Stimulated activated naive CD8-positive, alpha-beta T cell treated with anti-CD3 and anti-CD28 coated beads, Interleukin-15, Interleukin-2, amounts not matched to agents 100 U/mL and 50 U/mL, for 24 hours (primary cell): ENCODE results near the gene MORN1.
A peak's percentile ranks its signal among the peaks of the same experiment; 100 is the strongest.
"Not testable (repeated sequence)": the region's sequence is repeated elsewhere in the genome, so short reads cannot be mapped to it uniquely, and the experiment has no call there.

Experiments
- ATAC-seq: fragments of 150-1000 bp; cut with Tn5 transposase; one replicate; pipeline ENCODE4 v1.10.0; 2021
- DNase-seq: peaks from one replicate; pipeline ENCODE4 v3.0.0; 2021

Gene MORN1

GRCh38 chr1:2391041-2391930, at the start of gene MORN1, which contains the start of gene RER1:
Gene MORN1, minus strand, starts transcription at chr1:2391554. Its CDS starts 21 bp downstream, at chr1:2391533.
Gene RER1, plus strand, starts transcription at chr1:2391841. Its CDS starts 3,950 bp downstream, at chr1:2395791.
- DNase-seq (peak; percentile 99), ATAC-seq (peak; percentile 98)

GRCh38 chr1:2440346-2440745, 49.0 kb upstream of the MORN1 start:
- ATAC-seq = not testable (repeated sequence)

GRCh38 chr1:2439369-2439768, 48.0 kb upstream of the MORN1 start:
- DNase-seq = no peak
- no peak for ATAC-seq

More at GRCh38 chr1:2440346-2440745, 49.0 kb upstream of the MORN1 start:
- not testable (repeated sequence) for DNase-seq

- DNase-seq (no peak), ATAC-seq (no peak)
Measured at GRCh38 chr1:2438641-2439040, 47.3 kb upstream of the MORN1 start.

GRCh38 chr1:2438038-2438437, 46.7 kb upstream of the MORN1 start:
- no peak for ATAC-seq
- DNase-seq = no peak

- ATAC-seq = no peak
- no peak for DNase-seq
Measured at GRCh38 chr1:2437617-2438016, 46.3 kb upstream of the MORN1 start.

GRCh38 chr1:2436876-2437275, 45.5 kb upstream of the MORN1 start:
- no peak for DNase-seq
- no peak for ATAC-seq

- ATAC-seq (no peak), DNase-seq (no peak)
Measured at GRCh38 chr1:2435746-2436355, 44.5 kb upstream of the MORN1 start.

- no peak for DNase-seq
- ATAC-seq = no peak
Measured at GRCh38 chr1:2435091-2435490, 43.7 kb upstream of the MORN1 start.

GRCh38 chr1:2433936-2434655, 42.7 kb upstream of the MORN1 start:
- DNase-seq = no peak
- no peak for ATAC-seq

GRCh38 chr1:2433196-2433595, 41.8 kb upstream of the MORN1 start:
- ATAC-seq = no peak
- DNase-seq = no peak

- no peak for DNase-seq
- ATAC-seq = no peak
Measured at GRCh38 chr1:2432441-2432844, 41.1 kb upstream of the MORN1 start.

GRCh38 chr1:2431518-2431917, 40.2 kb upstream of the MORN1 start:
- ATAC-seq (no peak), DNase-seq (no peak)

GRCh38 chr1:2431103-2431502, 39.7 kb upstream of the MORN1 start:
- ATAC-seq = no peak
- DNase-seq = no peak

- DNase-seq = no peak
- no peak for ATAC-seq
Measured at GRCh38 chr1:2430592-2430973, 39.2 kb upstream of the MORN1 start.

- ATAC-seq = no peak
- peak; percentile 43 for DNase-seq
Measured at GRCh38 chr1:2429780-2430591, 38.6 kb upstream of the MORN1 start.

- ATAC-seq = no peak
- no peak for DNase-seq
Measured at GRCh38 chr1:2428490-2428889, 37.1 kb upstream of the MORN1 start.

- DNase-seq = no peak
- no peak for ATAC-seq
Measured at GRCh38 chr1:2427976-2428375, 36.6 kb upstream of the MORN1 start.

- ATAC-seq = no peak
- no peak for DNase-seq
Measured at GRCh38 chr1:2427051-2427450, 35.7 kb upstream of the MORN1 start.

GRCh38 chr1:2426540-2426939, 35.2 kb upstream of the MORN1 start:
- ATAC-seq = no peak
- no peak for DNase-seq

- DNase-seq = no peak
- ATAC-seq = no peak
Measured at GRCh38 chr1:2425892-2426291, 34.5 kb upstream of the MORN1 start.

- ATAC-seq (no peak), DNase-seq (no peak)
Measured at GRCh38 chr1:2422523-2422922, 31.2 kb upstream of the MORN1 start.
